AG10803 (cell line): ENCODE measurements around the gene RBM43.

ENCODE experiments used
- DNase-seq: peaks from one replicate; pipeline ENCODE4 v3.0.0; 2010; ENCODE audit warnings: low read depth
- H3K4me3 ChIP-seq: 2 replicates; pipeline ENCODE4 v1.5.1; 2011; ENCODE audit warnings: mild to moderate bottlenecking, low read length, control low read depth
- CTCF ChIP-seq: conservative IDR thresholded peaks from 2 replicates; pipeline ENCODE4 v1.5.1; 2011; ENCODE audit warnings: mild to moderate bottlenecking, low read length, control low read depth, inconsistent platforms

RBM43 gene

GRCh38 chr2:151269798-151270568 is 8.3 kb upstream of the RBM43 start:
- no peak overlapping the region for H3K4me3 ChIP-seq
- DNase-seq: no peak
- no peak for TF ChIP-seq CTCF

- no peak for DNase-seq
- TF ChIP-seq CTCF: no peak
- H3K4me3 ChIP-seq: no peak overlapping the region
Observed at GRCh38 chr2:151268085-151268484, 6.4 kb upstream of the RBM43 start.

GRCh38 chr2:151267537-151267936 is 5.9 kb upstream of the RBM43 start:
- no peak for DNase-seq
- no peak overlapping the region for H3K4me3 ChIP-seq
- TF ChIP-seq CTCF: no peak

- no peak for DNase-seq
- no peak for TF ChIP-seq CTCF
- no peak overlapping the region for H3K4me3 ChIP-seq
Observed at GRCh38 chr2:151265991-151266390, 4.3 kb upstream of the RBM43 start.

GRCh38 chr2:151264157-151264825 is 2.6 kb upstream of the RBM43 start:
- DNase-seq: no peak
- TF ChIP-seq CTCF: no peak
- no peak overlapping the region for H3K4me3 ChIP-seq

GRCh38 chr2:151262629-151263028 is 966 bp upstream of the RBM43 start:
- no peak for DNase-seq
- TF ChIP-seq CTCF: no peak
- H3K4me3 ChIP-seq: no peak overlapping the region

GRCh38 chr2:151261977-151262291 is 271 bp upstream of the RBM43 start:
- peak overlapping the region; percentile 89 for H3K4me3 ChIP-seq
- TF ChIP-seq CTCF: no peak
- no peak for DNase-seq
